OCI-LY3 (cell line): ENCODE results near the gene PALMD.

Experiments
- CTCF ChIP-seq: fragments of 200-600, 300-600 bp; sonication (generic); IDR thresholded peaks from 2 replicates; pipeline ENCODE4 v1.5.1; 2014; ENCODE audit warnings: antibody characterized with exemption, low read length, low read depth
- EZH2phosphoT487 ChIP-seq: fragments of 200-600 bp; shearing (Covaris generic); IDR thresholded peaks from 2 replicates; pipeline ENCODE4 v1.6.1; 2018; ENCODE audit warnings: antibody characterized with exemption, mixed run types, low read depth

- TF ChIP-seq CTCF (no peak), EZH2phosphoT487 (no peak)
These were observed 80.1 kb downstream of the PALMD start for GRCh38 chr1:99725996-99726395.
